Esophagus muscularis mucosa (tissue), 4 donors: ENCODE results near the gene LRIF1. TPM values are rescaled to one million over a fixed set of nuclear protein-coding genes. Genes with fewer than 3 reads are reported as not detected.

ENCODE experiments used
- DNase-seq: peaks from one replicate; pipeline ENCODE4 v3.0.0-alpha.2; 2017; ENCODE audit errors: extremely low spot score
- H3K27ac ChIP-seq, 4 donors: fragments of 200-600 bp; sonication (generic); replicated peaks in 1 of 4; 1 replicate in 3 of 4; 2 replicates in 1 of 4; pipeline ENCODE4 v1.5.1; 2016 to 2019; ENCODE audit warnings: mild to moderate bottlenecking in 1 of 4
- H3K27me3 ChIP-seq, 4 donors: fragments of 200-600 bp; sonication (generic); one replicate each; pipeline versions ENCODE4 v1.5.1 to v1.6.0; 2016 to 2019
- H3K36me3 ChIP-seq, 4 donors: fragments of 200-600 bp; sonication (generic); one replicate each; pipeline ENCODE4 v1.5.1; 2016 to 2019
- H3K4me1 ChIP-seq, 4 donors: fragments of 200-600 bp; sonication (generic); one replicate each; pipeline ENCODE4 v1.5.1; 2016 to 2019
- H3K4me3 ChIP-seq, 4 donors: fragments of 200-600 bp; sonication (generic); 1 replicate in 2 of 4; 2 replicates in 2 of 4; pipeline ENCODE4 v1.5.1; 2016 to 2019; ENCODE audit warnings: mild to moderate bottlenecking in 4 of 4, moderate library complexity in 1 of 4
- H3K9me3 ChIP-seq, 4 donors: fragments of 200-600 bp; sonication (generic); 1 replicate in 3 of 4; 2 replicates in 1 of 4; pipeline ENCODE4 v1.5.1; 2016 to 2019
- CTCF ChIP-seq, 3 experiments: fragments of 200-600 bp in 2 of 3; fragments of 450-650 bp in 1 of 3; sonication (generic) in 2 of 3; IDR thresholded peaks; one replicate each; pipeline ENCODE4 v1.5.1; 2017 to 2019; ENCODE audit warnings: antibody characterized with exemption in 3 of 3, mild to moderate bottlenecking in 2 of 3, moderate library complexity in 1 of 3
- EP300 ChIP-seq: sonication (generic); formaldehyde crosslinking; IDR thresholded peaks from one replicate; pipeline ENCODE4 v1.6.1; 2017; ENCODE audit warnings: antibody characterized with exemption
- POLR2A ChIP-seq: fragments of 450-650 bp; IDR thresholded peaks from one replicate; pipeline ENCODE4 v1.6.1; 2017; ENCODE audit warnings: antibody characterized with exemption, moderate library complexity, mild to moderate bottlenecking, low read depth
- POLR2AphosphoS5 ChIP-seq, 2 donors: sonication (generic); formaldehyde crosslinking; IDR thresholded peaks; one replicate each; pipeline ENCODE4 v1.6.1; 2017; ENCODE audit warnings: antibody characterized with exemption in 2 of 2
- WGBS: methylation state at CpG from one replicate; pipeline ENCODE4 v1.1.5; 2018; 5-methylcytosine and 5-hydroxymethylcytosine counted together
- intact Hi-C: fragments of 100-400 bp; cut with DNase I; formaldehyde crosslinking; loops from one replicate; pipeline ENCODE4 v1.15.1; 2023
- total RNA-seq, 4 donors: library from RNA; depleted of rRNA; stranded (reverse); fragments of >200 nt; gene quantifications; one replicate each; pipeline versions ENCODE4 v1.1.0 to v1.2.1, GENCODE V29; 2016

LRIF1 gene
- total RNA-seq, 4 donors from 2014 or later = 4.5 to 8.3 (median 6.6) TPM

- H3K36me3 ChIP-seq = no peaks in the 10 kb centered on the region
- peaks cover 0 to 8% (median 2%) of the 10 kb centered on the region in 4 donors for H3K9me3 ChIP-seq
- intact Hi-C loops = no loop called here
- no peak overlapping the region for H3K4me3 ChIP-seq
- 79% methylated on average over 1 of the region's 1 CpG for WGBS
- no peak for TF ChIP-seq POLR2AphosphoS5 (IDR thresholded peaks at IDR 0.05)
- TF ChIP-seq CTCF (IDR thresholded peaks at IDR 0.05) = no peak
- no peak for TF ChIP-seq POLR2A
- no peak for TF ChIP-seq EP300
- H3K4me1 ChIP-seq = no peaks in the 10 kb centered on the region
- H3K27ac ChIP-seq = no peak overlapping the region
- H3K27me3 ChIP-seq = no peaks in the 10 kb centered on the region
- DNase-seq = no peak
Observed at GRCh38 chr1:110928191-110928590, 35.5 kb downstream of the LRIF1 start.

- Histone ChIP-seq H3K27ac (no peak overlapping the region), H3K9me3 (peaks cover 0 to 8% (median 2%) of the 10 kb centered on the region in 4 donors), H3K4me3 (no peak overlapping the region), H3K36me3 (no peaks in the 10 kb centered on the region), H3K4me1 (no peaks in the 10 kb centered on the region), H3K27me3 (no peaks in the 10 kb centered on the region)
- intact Hi-C loops = no loop called here
- no peak for DNase-seq
- TF ChIP-seq CTCF (IDR thresholded peaks at IDR 0.05) = no peak
- no peak for TF ChIP-seq POLR2AphosphoS5 (IDR thresholded peaks at IDR 0.05)
- WGBS = 72% methylated on average over 2 of the region's 2 CpGs
Observed at GRCh38 chr1:110927484-110928075, 36.1 kb downstream of the LRIF1 start.

GRCh38 chr1:110921953-110922352 lies 41.8 kb downstream of the LRIF1 start:
- Histone ChIP-seq H3K4me1 (no peaks in the 10 kb centered on the region), H3K9me3 (peaks cover 0 to 12% (median 0%) of the 10 kb centered on the region in 4 donors), H3K27ac (no peak overlapping the region), H3K36me3 (no peaks in the 10 kb centered on the region), H3K27me3 (no peaks in the 10 kb centered on the region), H3K4me3 (no peak overlapping the region)
- TF ChIP-seq POLR2AphosphoS5 (IDR thresholded peaks at IDR 0.05) (no peak), EP300 (no peak), CTCF (IDR thresholded peaks at IDR 0.05) (no peak), POLR2A (no peak)
- intact Hi-C loops = no loop called here
- DNase-seq = no peak
- 93% methylated on average over 1 of the region's 1 CpG for WGBS

- no peak for DNase-seq
- TF ChIP-seq POLR2A (no peak), POLR2AphosphoS5 (IDR thresholded peaks at IDR 0.05) (no peak), EP300 (no peak), CTCF (IDR thresholded peaks at IDR 0.05) (no peak)
- intact Hi-C loops = no loop called here
- Histone ChIP-seq H3K27me3 (no peaks in the 10 kb centered on the region), H3K4me3 (no peak overlapping the region), H3K9me3 (peaks cover 0 to 14% (median 6%) of the 10 kb centered on the region in 4 donors), H3K36me3 (no peaks in the 10 kb centered on the region), H3K27ac (no peak overlapping the region), H3K4me1 (no peaks in the 10 kb centered on the region)
- WGBS = 91% methylated on average over 1 of the region's 1 CpG
Observed at GRCh38 chr1:110918016-110918415, 45.7 kb downstream of the LRIF1 start.

- Histone ChIP-seq H3K4me1 (no peaks in the 10 kb centered on the region), H3K9me3 (peaks cover 0 to 20% (median 14%) of the 10 kb centered on the region in 4 donors), H3K27ac (no peak overlapping the region), H3K36me3 (no peaks in the 10 kb centered on the region), H3K4me3 (no peak overlapping the region), H3K27me3 (no peaks in the 10 kb centered on the region)
- WGBS = 46% methylated on average over 2 of the region's 2 CpGs
- TF ChIP-seq POLR2A = no peak
- no peak for TF ChIP-seq EP300
- TF ChIP-seq CTCF (IDR thresholded peaks at IDR 0.05) = no peak
- no peak for TF ChIP-seq POLR2AphosphoS5 (IDR thresholded peaks at IDR 0.05)
- no peak for DNase-seq
- intact Hi-C loops = no loop called here
Observed at GRCh38 chr1:110916669-110917306, 46.9 kb downstream of the LRIF1 start.
